Kidney (tissue), 14 donors: ENCODE results near the gene NRP2. TPM values are rescaled to one million over a fixed set of nuclear protein-coding genes. Genes with fewer than 3 reads are reported as not detected.

Source experiments
- DNase-seq, 5 donors: peaks; one replicate each; pipeline ENCODE4 v3.0.0-alpha.2; 2013 to 2020
- FAIRE-seq: peaks from 2 replicates; lab custom pipeline; 2012; peaks lifted over from hg19 to GRCh38; lab: Jason Lieb, UNC
- H3K27ac ChIP-seq, 2 donors: one replicate each; pipeline ENCODE4 v1.7.0; 2013; ENCODE audit warnings: low read depth in 2 of 2, low read length in 2 of 2, inconsistent platforms in 1 of 2
- H3K27me3 ChIP-seq: one replicate; pipeline ENCODE4 v1.7.1; 2013; ENCODE audit warnings: low read length, inconsistent platforms; ENCODE audit not compliant: control insufficient read depth, insufficient read depth
- H3K36me3 ChIP-seq, 3 donors: one replicate each; pipeline versions ENCODE4 v1.7.0 to v1.7.1; 2013; ENCODE audit warnings: low read length in 3 of 3, control low read depth in 1 of 3, inconsistent platforms in 1 of 3; ENCODE audit not compliant: insufficient read depth in 3 of 3, control insufficient read depth in 2 of 3
- H3K4me1 ChIP-seq, 3 donors: one replicate each; pipeline versions ENCODE4 v1.7.0 to v1.7.1; 2013; ENCODE audit warnings: low read length in 3 of 3, inconsistent platforms in 1 of 3, low read depth in 1 of 3; ENCODE audit not compliant: control insufficient read depth in 2 of 3, insufficient read depth in 2 of 3
- H3K4me3 ChIP-seq, 3 donors: one replicate each; pipeline versions ENCODE4 v1.7.0 to v1.8.1; 2013; ENCODE audit warnings: low read length in 3 of 3, control low read depth in 1 of 3, inconsistent platforms in 1 of 3
- H3K9ac ChIP-seq, 3 donors: one replicate each; pipeline versions ENCODE4 v1.7.0 to v1.7.1; 2013; ENCODE audit warnings: low read length in 3 of 3, control low read depth in 1 of 3, inconsistent platforms in 1 of 3
- H3K9me3 ChIP-seq, 3 donors: one replicate each; pipeline versions ENCODE4 v1.7.0 to v1.7.1; 2013; ENCODE audit warnings: low read length in 3 of 3, control low read depth in 1 of 3, inconsistent platforms in 1 of 3; ENCODE audit not compliant: control insufficient read depth in 2 of 3, insufficient read depth in 1 of 3
- CTCF ChIP-seq: IDR thresholded peaks from 3 replicates; pipeline ENCODE4 v1.5.1; 2012; ENCODE audit warnings: mild to moderate bottlenecking, moderate library complexity, borderline replicate concordance; ENCODE audit not compliant: insufficient read depth; ENCODE audit errors: extremely low read depth
- intact Hi-C: fragments of 100-400 bp; cut with DNase I; formaldehyde crosslinking; loops from one replicate; pipeline ENCODE4 v1.11.1; 2022
- polyA plus RNA-seq: library from polyadenylated mRNA; stranded (reverse); fragments of 350-450 nt; fragmentation: Illumina TruSeq; extraction: RNeasy Lipid Tissue Mini Kit (QIAGEN cat#74804); gene quantifications from one replicate; pipeline ENCODE4 v1.2.3, GENCODE V29; 2014; ENCODE audit warnings: low read depth, low replicate concordance; ENCODE audit not compliant: insufficient read depth
- total RNA-seq: library from RNA; stranded (reverse); fragmentation: NEBNext Ultra II Directional; extraction: Animal tissue kit (Norgen Biotek cat#: 25700); gene quantifications from one replicate; pipeline ENCODE4 v1.2.1, GENCODE V29; 2021
- donor health status: control.
- donor health status: control.
- donor health status: control.
- donor health status: control.
- donor health status: control.
- donor health status: DM: yes; HTN: yes; CAD: no.
- donor health status: Normal renal cell carcinoma (clear cell type).

Gene NRP2
- total and polyA plus RNA-seq, 2 donors from 2014 or later = 2.3 to 37.7 TPM

- no peak for DNase-seq
- Histone ChIP-seq H3K27ac (no peak overlapping the region), H3K36me3 (no peaks in the 10 kb centered on the region), H3K4me3 (no peak overlapping the region), H3K9me3 (no peaks in the 10 kb centered on the region), H3K9ac (no peak overlapping the region), H3K27me3 (no peaks in the 10 kb centered on the region), H3K4me1 (no peaks in the 10 kb centered on the region)
- intact Hi-C loops = no loop called here
- no peak for TF ChIP-seq CTCF
- FAIRE-seq = no peak
Measured at GRCh38 chr2:205720451-205720902, 38.2 kb downstream of the NRP2 start.

DNA sequence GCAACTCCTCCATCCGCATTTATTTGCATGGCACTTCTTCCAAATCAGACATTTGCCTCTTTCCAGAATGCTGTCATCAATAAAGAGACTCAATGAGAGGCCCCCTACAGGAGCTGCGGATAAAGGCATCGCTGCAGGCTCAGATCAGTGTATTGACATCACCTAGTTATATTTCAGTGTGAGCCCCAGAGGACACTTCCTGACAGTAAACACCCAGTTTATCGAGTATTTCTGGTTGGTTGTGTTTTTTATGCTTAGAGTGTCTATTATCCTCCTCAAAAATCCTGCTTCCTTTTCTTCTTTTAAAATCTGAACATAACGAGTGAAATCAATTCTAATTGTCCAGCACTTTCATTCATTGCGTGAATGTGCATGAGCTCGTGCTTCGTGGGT, 38.8 kb downstream of the NRP2 start:
- no peak for TF ChIP-seq CTCF
- H3K4me3 ChIP-seq = no peak overlapping the region
- H3K27me3 ChIP-seq = no peaks in the 10 kb centered on the region
- no peak overlapping the region for H3K9ac ChIP-seq
- no peaks in the 10 kb centered on the region for H3K4me1 ChIP-seq
- no peaks in the 10 kb centered on the region for H3K36me3 ChIP-seq
- H3K27ac ChIP-seq = no peak overlapping the region
- no peak for DNase-seq
- H3K9me3 ChIP-seq = no peaks in the 10 kb centered on the region
- intact Hi-C loops = no loop called here
- no peak for FAIRE-seq

GRCh38 chr2:205722283-205722918, 40.1 kb downstream of the NRP2 start:
- Histone ChIP-seq H3K27ac (no peak overlapping the region), H3K9ac (no peak overlapping the region), H3K36me3 (peaks cover 0 to 5% (median 0%) of the 10 kb centered on the region in 3 donors), H3K9me3 (no peaks in the 10 kb centered on the region), H3K4me3 (no peak overlapping the region), H3K4me1 (no peaks in the 10 kb centered on the region), H3K27me3 (no peaks in the 10 kb centered on the region)
- intact Hi-C loops = no loop called here
- no peak for FAIRE-seq
- TF ChIP-seq CTCF = no peak
- DNase-seq = no peak
